ENCODE measurements around the gene LAPTM5. TPM values are rescaled to one million over a fixed set of nuclear protein-coding genes. Genes with fewer than 3 reads are reported as not detected.

The LAPTM5 gene
- total RNA-seq, 1 experiment from 2014 or later: 0.15 TPM

- no peak overlapping the region for H2BK120ac ChIP-seq (ENCODE audit: low read depth, low read length, poor library complexity, severe bottlenecking)
- no peak overlapping the region for H3K23ac ChIP-seq (ENCODE audit: insufficient read length, low read depth, low read length)
- H3K9ac ChIP-seq (ENCODE audit: extremely low read depth, insufficient read length, low read length): peak overlapping the region; percentile 1
- TF ChIP-seq, protein P1, sequence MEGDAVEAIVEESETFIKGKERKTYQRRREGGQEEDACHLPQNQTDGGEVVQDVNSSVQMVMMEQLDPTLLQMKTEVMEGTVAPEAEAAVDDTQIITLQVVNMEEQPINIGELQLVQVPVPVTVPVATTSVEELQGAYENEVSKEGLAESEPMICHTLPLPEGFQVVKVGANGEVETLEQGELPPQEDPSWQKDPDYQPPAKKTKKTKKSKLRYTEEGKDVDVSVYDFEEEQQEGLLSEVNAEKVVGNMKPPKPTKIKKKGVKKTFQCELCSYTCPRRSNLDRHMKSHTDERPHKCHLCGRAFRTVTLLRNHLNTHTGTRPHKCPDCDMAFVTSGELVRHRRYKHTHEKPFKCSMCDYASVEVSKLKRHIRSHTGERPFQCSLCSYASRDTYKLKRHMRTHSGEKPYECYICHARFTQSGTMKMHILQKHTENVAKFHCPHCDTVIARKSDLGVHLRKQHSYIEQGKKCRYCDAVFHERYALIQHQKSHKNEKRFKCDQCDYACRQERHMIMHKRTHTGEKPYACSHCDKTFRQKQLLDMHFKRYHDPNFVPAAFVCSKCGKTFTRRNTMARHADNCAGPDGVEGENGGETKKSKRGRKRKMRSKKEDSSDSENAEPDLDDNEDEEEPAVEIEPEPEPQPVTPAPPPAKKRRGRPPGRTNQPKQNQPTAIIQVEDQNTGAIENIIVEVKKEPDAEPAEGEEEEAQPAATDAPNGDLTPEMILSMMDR (conservative IDR thresholded peaks at IDR 0.05): peak; percentile 51; the same call in 2 of the 3 replicates
- no CpG with 5 or more reads among the region's 56 CpGs for WGBS (ENCODE audit: extremely low coverage, insufficient read length, low lambda C conversion rate)
- no peak overlapping the region for H2BK12ac ChIP-seq (ENCODE audit: insufficient read length, low read depth, low read length)
- H3K79me2 ChIP-seq (ENCODE audit: insufficient read depth, low read length): no peaks in the 10 kb centered on the region
- H3T11ph ChIP-seq (ENCODE audit: low read length): no peak overlapping the region
- H2BK20ac ChIP-seq (ENCODE audit: low read depth, low read length, poor library complexity, severe bottlenecking): no peak overlapping the region
- H3K27ac ChIP-seq (ENCODE audit: insufficient read length, low read depth, low read length): no peak overlapping the region
- H3K4ac ChIP-seq (ENCODE audit: low read depth, low read length): no peak overlapping the region
- no peaks in the 10 kb centered on the region for H3K79me1 ChIP-seq (ENCODE audit: insufficient read depth, low read depth, low read length, poor library complexity, severe bottlenecking)
- Mint-ChIP-seq H3K4me3 (peak overlapping the region; percentile 62 to 72), H3K36me3 (ENCODE audit: insufficient read depth in 1 of 3, low read depth in 3 of 3) (no peaks in the 10 kb centered on the region; a peak in 2 of 7 replicates), H3K4me1 (peaks cover 18 to 27% of the 10 kb centered on the region in 2 experiments), H3K9me3 (peaks cover under 1 to 4% of the 10 kb centered on the region in 2 experiments; a peak in 3 of 5 replicates), H3K27me3 (ENCODE audit: low read depth) (peaks cover 34% of the 10 kb centered on the region), H3K27ac (no peak overlapping the region; a peak in 1 of 7 replicates)
- no peak overlapping the region for H2BK15ac ChIP-seq (ENCODE audit: low read depth, low read length)
- no peaks in the 10 kb centered on the region for H3K23me2 ChIP-seq (ENCODE audit: insufficient read length, low read depth, low read length, poor library complexity, severe bottlenecking)
- DNase-seq: peak; percentile 100
- no peak overlapping the region for H2AK5ac ChIP-seq (ENCODE audit: insufficient read length, low read length)
- H3K14ac ChIP-seq (ENCODE audit: insufficient read depth, low read length): peak overlapping the region; percentile 74; the same call in 1 of the 2 replicates
- no peaks in the 10 kb centered on the region for H4K20me1 ChIP-seq (ENCODE audit: control insufficient read depth, insufficient read depth, insufficient read length)
- peaks cover 6% of the 10 kb centered on the region for H3K4me1 ChIP-seq (ENCODE audit: insufficient read depth, low read length)
- no peak overlapping the region for H3K56ac ChIP-seq (ENCODE audit: insufficient read length, low read depth, low read length)
- no peak overlapping the region for H4K5ac ChIP-seq (ENCODE audit: insufficient read length, low read depth, low read length)
- no peaks in the 10 kb centered on the region for H3K9me3 ChIP-seq (ENCODE audit: control insufficient read depth, low read depth, low read length)
- H2BK5ac ChIP-seq (ENCODE audit: insufficient read length, low read length): no peak overlapping the region
- no peaks in the 10 kb centered on the region for H3K27me3 ChIP-seq (ENCODE audit: insufficient read depth, low read length)
- no peak overlapping the region for H4K8ac ChIP-seq (replicated peaks; ENCODE audit: insufficient read length, low read depth, low read length)
- no peak overlapping the region for H2AFZ ChIP-seq (ENCODE audit: low read length)
- peak overlapping the region; percentile 41 for H3K4me2 ChIP-seq (ENCODE audit: insufficient read depth, insufficient read length, low read length)
- H4K91ac ChIP-seq (ENCODE audit: insufficient read length, low read depth, low read length): no peak overlapping the region
- H3K18ac ChIP-seq (ENCODE audit: insufficient read length, low read depth, low read length): peak overlapping the region; percentile 41
These were observed 72.4 kb downstream of the LAPTM5 start for GRCh38 chr1:30684881-30685795.
